HG03460 (cell line): ENCODE measurements around the gene KCNJ10.

Experiments
- ATAC-seq: cut with Tn5 transposase; IDR thresholded peaks from one replicate; pipeline ENCODE4 v1.9.1; 2021; ENCODE audit not compliant: unreplicated experiment

Gene KCNJ10

DNA sequence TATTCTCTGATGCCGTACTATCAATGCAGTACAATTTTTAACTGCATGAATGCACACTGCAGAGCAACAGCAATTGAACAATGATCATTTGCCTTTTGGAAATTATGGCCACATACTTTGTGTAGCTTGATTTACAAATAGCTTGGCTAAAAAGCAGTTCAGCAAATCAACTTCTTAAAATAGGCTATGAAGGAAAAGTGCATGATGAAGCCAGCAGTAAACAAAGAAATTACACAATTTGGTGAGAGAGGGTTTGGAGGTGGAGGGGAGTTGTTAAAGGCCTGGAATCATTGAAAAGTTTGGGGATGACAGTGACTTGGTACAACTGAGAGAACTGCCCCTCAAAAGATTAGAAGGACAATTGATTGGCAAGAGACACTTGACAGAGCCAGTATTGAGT lies 44.6 kb downstream of the KCNJ10 start:
- no peak for ATAC-seq

DNA sequence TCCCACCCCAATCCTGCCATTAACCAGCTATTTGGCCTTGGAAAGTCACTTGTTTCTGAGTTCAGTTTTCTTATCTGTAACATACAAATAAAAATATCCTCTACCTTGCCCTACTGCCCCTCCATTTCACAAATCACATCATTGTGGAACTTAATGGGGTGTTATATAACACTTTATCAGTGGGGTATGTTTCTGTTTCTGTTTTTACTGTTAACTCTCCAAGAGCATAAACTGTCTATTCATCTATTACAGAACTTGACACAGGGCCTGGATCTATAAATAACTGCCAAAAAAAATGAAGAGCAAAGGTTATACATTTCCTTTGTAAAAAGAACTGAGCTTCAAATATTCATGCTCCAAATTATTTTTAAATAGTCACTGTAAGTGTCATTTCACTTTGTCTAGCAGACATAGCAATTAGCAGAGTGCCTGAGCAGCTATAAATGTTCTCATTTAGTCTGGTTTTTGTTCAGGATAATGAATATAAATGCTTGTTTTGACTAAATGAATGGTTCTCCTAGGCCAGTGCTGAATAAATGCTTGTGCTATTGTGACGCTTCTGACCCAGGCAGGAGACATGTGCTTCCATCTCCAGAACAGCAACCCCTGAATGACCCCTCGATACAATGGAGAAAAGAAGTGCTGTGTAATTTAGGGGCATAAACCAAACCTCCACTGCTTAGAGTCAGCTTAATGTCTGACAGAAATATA lies 45.6 kb downstream of the KCNJ10 start:
- no peak for ATAC-seq

DNA sequence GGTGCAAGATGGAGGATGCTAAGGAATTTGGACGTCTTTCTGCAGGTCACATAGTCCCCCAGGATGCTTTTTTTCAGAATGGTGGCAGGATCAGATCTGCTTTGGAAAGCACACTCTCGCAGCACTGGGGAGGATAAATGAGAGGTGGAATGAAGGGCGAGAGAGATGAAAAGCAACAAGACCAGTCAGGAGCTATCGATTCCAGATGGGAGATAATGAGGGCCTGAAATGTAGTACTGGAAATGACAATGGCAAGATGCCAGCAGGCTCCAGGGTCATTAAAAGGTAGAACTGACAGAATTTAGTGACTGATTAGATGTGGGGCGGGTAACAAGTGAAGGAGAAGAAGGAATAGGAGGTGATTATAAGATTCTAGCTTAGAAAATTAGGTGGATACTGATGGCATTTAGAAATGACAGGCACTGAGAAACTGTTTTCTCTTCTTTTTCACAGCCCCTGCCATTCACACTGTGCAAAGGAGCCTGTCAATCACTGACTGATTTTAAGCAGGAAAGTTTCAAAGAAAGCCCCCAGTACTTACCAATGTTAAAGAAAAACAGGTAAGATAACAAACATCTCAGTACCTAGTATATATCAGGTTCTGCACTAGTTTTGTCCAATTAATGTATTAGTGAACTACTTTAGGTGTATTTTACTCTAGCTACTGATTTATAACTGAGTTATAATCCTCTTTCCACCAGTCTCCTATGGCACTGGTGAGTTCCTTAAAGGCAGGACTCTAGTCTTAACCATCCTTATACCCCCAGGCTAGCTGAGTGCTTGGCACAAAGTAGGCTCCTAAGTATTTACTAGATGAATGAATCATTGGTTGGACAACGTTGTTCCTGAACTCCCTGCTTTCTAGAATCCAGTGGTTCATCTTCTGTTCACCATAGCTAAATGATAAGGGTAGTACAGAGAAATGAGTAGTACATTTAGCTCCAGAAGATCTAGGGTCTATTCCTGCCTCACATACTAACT lies 47.3 kb downstream of the KCNJ10 start:
- ATAC-seq, result no peak

DNA sequence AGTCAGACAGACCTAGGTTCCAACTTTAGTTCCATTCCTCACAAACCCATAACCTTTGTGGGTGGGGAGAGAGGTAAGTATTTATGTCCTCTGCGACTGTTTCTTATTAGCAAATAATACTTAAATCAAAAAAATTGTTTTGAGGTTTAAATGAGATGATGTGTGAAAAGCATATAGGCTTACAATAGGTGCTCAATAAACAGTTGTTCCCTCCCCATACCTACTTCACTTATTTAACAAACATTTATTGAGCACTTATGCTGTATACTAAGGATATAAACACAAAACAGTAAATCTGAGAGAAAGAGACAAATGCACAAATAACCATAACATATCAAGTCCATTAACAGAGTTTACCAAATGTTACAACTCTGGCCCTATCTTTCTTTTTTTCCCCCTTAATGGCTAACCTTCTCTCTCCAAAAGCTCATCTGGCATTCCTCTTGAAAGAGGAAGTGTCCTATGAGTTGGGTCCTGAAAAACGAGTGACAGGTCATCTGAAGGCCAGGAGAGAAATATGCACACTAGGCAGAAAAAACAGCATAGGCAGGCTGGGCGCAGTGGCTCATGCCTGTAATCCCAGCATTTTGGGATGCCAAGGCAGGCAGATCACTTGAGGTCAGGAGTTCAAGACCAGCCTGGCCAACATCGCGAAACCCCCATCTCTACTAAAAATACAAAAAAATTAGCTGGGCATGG lies 48.4 kb downstream of the KCNJ10 start:
- ATAC-seq, result no peak

DNA sequence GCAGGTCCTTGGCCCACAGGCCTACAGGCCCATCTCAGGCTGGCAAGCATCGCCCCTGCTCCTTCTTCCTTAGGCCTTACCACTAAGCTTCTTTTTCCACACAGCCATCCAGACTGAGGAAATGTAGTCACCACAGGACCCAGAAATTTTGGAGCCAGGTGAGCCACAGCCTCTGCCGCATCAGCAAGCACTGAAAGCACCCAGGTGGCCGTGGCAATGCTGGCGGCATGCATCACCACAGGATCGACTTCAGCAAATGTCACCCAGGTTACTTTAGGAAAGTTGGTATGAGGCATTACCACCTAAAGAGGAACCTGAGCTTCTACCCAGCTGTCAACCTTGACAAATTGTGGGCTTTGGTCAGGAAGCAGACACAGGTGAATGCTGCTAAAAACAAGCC lies 49.8 kb downstream of the KCNJ10 start:
- no peak for ATAC-seq

DNA sequence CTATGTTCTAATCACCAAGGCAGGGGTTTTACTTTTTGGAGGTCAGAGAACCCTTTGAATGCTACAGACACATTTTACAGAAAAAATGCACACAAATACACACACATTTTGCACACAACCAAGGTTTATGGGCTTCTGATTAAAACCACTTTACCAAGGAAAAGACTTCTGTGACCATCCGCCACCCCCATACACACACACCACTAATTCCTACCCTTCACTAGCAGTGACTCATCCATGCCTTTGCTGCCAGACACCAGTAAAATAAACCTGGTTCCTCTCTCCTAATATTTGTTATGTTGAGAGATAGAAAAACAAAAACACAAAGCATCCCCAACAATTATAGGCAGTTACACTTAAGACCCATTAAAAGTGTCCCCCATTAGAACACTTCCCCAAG lies 51.1 kb downstream of the KCNJ10 start:
- ATAC-seq, result no peak

DNA sequence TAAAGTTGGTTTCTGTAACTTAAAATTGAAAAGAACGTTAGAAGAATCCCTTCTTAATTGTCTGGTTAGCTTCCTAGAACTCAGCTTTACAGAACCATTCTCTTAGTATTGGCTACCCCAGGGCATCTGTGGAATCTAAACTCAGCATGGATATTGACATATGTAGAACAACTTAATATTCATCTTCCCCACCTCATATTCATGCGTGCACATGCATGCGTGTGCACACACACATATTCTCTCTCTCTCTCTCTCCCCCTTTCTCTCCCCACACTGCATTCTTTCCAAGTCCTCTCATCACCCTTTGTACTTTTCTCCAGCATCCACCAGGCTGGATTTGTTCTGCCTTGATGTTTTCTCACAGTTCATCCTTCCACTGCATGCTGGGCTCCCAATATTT lies 51.6 kb downstream of the KCNJ10 start:
- ATAC-seq, result no peak

DNA sequence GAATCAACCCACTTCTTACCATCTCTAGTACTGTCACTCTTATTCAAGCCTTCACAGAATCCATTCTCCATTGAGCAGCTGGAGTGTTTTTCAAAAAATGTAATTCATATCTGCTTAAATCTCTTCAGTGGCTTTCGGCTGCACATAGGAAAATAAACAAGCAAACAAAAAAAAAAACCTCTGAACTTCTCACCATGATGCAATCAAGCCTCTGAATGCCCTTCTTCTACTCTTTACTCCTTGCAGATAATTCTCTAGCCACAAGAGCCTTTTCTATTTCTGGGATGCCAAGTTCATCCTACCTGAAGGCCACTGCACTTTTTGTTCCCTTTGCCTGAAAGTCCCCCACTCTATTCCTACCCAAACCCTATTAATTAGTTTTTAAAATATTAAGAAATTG lies 52.4 kb downstream of the KCNJ10 start:
- no peak for ATAC-seq

DNA sequence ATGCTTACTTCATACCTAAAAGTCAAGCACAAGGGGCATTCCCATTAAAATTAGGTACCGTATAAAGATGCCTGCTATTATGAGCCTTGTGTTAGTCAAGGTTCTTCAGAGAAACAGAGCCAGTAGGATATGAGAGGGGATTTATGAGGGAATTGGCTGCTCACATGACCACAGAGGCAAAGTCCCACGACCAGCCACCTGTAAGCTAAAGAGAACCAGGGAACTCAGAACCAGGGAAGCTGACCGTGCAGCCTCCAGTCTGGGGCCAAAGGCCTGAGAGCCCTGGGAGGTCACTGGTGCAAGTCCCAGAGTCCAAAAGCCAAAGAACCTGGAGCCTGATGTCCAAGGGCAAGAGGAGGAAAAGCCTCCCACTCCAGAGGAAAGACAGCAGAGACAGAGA lies 58.2 kb downstream of the KCNJ10 start:
- no peak for ATAC-seq

DNA sequence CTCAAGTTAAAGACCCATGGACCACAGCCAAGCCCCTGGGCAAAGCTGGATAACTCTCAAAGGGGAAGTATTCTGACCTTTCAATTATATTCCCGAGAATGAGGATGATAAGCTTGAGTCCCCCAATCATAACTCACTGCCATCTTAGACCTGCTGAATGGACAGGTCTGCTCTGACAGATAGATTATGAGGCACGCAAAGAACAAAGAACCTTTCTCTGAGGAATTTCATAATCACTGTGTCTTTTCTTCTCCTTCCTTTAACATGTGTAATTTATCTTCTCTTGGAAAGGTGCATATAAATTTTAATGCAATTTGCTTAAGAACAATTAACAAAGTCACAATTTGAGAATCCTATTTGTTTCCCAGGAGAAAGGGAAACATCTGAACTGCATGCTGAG lies 60.2 kb downstream of the KCNJ10 start:
- no peak for ATAC-seq

DNA sequence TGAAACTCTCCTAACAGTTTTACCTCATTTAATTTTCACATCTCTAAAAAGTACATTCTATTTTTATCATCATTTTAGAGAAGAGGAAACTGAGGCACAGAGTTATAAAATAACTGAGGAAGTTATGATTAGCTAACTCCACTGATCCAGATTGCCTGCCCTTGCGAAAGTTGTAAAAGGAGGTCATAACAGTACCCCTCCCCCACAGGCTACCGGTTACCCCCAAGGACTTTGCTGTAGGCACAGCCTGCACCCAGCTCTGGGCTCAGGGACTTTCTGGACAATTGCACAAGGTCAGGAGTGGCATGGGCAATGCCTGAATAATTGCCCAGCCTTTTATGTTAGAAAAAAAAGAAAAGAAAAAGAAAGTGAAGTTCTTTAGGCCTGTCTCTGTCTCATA lies 60.9 kb downstream of the KCNJ10 start:
- ATAC-seq, result no peak

DNA sequence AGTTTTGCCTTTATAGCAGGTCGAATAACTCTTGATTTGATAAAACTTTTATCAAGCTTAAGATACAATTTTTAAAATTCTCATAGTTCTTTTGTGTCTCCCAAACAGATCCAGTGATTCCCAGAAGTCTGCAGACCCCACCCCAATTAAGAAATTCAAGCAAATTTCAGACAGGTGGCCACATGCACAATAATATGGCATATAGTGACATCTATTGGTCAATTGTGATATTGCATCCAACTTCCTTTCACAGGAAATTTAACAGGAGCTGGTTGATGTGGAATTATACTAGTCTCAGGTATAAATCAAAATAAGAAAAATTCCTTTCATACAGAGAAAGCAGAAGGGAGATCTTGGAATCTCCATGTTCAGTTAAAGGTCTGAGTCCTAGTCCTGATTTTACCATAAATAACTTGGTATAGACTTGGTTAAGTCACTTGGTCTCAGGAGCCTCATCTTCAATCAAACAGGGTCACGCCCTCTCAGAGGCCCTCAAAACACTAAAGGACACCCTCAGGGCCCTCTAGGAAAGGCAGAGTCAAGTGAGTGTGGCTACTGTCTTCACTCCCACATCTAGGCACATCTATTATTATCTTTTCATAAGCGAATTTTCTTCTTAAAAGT lies 62.3 kb downstream of the KCNJ10 start:
- no peak for ATAC-seq

DNA sequence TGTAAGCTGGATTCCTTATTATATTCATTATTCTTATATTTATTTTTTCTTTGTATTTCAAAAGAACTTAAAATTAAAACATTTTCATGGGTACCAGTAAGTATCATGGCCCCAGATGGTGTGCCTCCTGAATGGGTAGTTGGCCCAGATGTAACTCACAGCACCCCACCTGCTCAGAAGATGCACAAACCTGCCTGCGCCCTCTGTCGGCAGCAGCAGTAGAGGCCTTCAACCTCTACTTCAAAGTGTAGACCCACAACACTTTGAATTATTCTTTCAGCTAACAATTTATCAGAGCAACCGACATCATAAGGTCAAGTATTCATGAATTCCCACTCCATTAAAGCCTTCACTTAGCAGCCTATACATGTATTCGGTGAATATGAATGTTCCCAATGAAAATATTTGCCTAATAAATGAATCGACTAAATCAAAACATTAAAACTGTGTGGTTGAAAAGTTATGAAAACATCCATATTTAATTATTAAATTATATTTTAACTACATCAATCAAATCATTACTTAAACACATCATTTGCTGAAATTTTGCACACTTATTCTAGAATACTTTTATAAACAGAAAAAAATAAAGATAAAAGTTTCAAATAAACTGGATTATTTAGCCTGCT lies 63.5 kb downstream of the KCNJ10 start:
- no peak for ATAC-seq

DNA sequence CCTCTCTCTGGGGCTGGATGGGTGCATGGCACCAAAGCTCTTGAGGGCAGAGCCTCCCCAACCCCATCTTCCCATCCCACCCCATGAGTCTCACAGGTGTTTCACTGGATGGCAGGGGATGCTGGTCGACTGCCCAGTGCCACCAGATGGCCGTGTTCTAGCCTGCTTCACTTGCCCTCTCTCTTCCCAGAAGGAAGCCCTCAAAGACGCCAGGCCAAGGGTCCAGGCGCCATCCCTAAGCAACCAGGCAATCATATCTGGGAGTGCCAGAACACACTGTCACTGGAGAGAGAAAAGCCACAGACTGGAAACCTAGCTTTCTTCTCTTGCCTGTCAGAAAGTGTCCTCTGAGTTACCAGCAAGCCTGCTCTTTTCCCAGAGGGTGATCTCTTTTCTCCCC lies 64.9 kb downstream of the KCNJ10 start:
- ATAC-seq, result no peak

DNA sequence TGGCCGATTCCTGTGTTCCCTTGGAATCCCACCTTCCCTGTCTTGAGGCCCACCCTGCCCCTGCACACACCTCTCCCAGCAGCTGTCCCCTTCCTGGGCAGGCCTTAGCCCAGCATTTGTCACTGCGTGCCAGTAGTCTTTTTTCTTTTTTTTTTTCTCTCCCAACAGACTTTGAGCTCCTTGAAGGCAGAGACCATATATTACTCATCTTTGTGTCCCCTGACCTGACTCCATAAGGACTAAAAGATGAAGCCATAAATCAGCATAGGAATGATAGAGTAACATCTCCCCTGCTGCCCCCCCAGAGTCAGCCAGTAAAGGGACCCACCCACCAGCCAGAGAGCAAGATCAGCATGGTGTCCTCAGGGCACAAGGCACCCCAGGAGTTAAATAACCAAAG lies 65.5 kb downstream of the KCNJ10 start:
- ATAC-seq, result no peak

DNA sequence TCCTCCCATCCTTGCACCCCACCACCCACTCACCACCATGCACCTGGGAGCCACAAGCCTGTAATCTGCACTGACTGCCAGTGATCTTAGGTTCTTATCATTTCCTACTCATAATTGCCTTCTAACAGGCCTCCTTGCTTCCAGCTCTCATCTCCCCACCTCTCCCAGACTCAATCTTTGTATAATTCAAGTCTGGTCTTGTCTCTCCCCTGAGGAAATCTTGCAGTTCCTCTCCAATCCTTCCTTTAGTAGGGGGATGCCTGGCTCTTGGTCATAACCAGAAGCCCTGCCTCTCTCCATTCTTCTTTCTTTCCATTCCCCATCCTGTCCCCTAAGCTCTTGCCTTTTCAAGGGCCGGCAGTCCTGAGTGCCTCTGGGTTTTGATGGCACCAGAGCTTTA lies 66.0 kb downstream of the KCNJ10 start:
- ATAC-seq, result no peak

DNA sequence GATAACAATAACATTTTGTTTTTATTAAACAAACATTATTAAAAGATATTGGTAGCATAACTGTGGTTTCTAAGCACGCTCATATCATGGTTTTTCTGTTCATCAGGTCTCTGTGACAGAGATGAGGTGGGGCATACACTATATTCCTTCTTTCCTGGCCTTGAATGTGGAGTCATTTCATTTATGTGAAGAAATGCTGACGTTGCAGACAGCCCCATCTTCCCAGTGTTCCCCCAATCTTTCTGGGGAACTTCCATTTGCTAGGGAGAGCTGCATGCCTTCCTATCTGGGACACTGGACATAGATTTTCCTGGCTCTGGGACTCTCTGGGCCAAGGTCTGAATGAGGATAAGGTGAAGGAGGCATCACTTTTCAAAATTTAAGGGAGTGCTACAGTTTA lies 68.5 kb downstream of the KCNJ10 start:
- ATAC-seq, result no peak

DNA sequence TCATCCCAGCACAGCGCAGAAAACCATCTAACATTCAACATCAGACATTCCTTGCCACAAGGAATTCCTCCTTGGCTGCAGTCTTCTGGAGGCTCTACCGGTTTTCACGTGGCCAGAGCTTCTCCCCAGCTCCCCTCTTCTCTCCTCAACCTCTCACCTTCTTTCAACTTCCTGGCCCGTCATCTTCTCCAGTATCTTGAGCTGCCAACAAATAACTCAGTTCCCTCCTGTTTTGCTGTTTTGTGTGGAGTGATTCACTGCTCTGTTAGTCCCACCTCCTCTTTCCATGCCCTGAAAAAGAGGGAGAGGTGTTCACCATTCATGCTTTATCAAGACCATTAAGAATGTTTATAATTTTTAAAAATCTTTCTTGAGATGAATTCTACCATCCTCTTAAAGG lies 70.8 kb downstream of the KCNJ10 start:
- ATAC-seq, result no peak

DNA sequence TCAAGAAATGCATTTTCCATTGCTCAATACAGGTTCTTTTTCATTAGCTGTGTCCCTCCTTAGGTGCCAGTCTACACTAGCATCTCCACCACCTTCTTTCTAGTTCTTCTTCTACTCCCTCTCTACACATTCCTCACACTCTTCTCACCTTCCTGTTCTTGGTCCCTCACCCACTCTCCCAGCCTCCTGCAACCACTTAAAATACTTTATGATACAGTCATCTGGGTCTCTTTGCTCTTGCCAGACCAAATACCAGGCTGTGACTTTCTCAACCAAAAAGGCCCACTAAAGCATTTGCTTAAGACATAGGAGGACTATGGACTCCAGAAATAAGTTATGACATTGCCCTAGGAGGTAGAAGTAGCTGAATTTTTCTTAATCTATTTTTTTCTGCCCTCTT lies 73.3 kb downstream of the KCNJ10 start:
- no peak for ATAC-seq

DNA sequence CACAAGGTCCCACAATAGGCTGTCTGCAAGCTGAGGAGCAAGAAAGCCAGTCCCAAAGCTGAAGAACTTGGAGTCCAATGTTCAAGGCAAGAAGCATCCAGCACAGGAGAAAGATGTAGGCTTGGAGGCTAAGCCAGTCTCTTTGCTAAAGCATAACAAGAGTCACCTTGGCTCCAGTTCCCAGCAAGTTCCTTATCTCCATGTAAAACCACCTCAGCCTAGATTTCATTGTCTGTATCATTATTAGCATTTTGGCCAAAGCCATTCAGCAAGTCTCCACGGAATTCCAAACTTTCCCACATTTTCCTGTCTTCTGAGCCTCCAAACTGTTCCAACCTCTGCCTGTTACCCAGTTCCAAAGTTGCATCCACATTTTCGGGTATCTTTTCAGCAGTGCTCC lies 75.1 kb downstream of the KCNJ10 start:
- no peak for ATAC-seq

DNA sequence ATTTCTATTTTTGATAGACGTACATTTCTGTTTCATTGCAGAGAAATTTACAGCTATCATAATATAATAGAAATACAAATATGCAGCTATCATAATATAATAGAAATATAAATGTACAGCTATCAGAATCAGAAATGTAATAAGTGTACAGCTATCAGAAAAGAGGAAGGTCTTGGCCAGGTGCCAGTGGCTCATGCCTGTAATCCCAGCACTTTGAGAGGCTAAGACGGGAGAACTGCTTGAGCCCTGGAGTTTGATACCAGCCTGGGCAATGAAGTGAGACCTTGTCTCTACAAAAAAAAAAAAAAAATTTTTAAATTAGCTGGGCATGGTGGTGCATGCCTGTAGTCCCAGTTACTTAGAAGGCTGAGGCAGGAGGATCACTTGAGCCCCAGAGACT lies 76.0 kb downstream of the KCNJ10 start:
- no peak for ATAC-seq
